ENCODE results near the gene MAMDC4.

MAMDC4 gene

DNA sequence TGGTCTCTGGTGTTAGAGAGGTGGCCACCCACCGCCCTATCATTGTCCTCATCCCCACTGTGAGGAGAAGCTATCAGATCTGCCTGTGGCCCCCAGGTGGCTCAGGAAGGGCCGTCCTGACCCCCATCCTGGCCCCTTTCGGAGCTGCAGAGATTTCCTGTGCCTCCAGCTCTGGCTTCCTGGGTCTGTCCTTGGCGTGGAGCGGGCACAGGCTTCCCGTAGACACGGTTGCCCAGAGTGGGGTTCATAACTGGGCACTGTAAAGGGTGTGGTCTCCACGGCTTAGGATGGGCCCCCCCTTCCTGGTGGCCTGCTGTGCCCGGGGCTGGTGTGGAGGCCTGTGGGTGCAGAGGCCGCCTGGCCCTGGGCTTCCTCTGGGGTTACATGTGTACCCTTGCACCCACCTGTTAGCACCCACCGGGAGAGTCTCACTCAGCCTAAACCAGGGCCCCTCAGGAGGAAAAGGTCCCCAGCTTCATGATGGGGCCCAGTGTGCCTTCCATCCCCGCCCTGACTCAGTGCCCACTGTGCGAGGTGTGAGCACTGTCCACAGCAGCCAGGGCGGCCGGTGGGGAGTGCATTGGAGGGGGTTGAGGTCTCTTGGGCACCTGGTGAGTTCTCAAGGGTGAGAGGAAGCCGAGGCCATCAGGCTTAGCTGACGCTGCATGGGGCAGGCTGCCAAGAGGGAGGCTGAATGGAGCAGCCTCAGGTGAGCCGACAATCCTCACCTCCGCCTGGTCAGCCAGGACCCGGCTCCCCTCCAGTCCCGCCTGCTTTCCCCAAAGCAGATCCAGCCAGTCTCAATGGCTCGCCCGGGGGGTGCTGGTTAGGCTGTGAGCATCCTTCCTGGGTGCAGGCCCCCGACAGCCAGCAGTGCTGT is 25.2 kb upstream of the MAMDC4 start:
- no peaks in the 10 kb centered on the region for H3K9me3 ChIP-seq (ENCODE audit: low read length)
- no peak overlapping the region for H3K9ac ChIP-seq (ENCODE audit: low read length)
- H3K27me3 ChIP-seq (ENCODE audit: insufficient read depth, low read length): no peaks in the 10 kb centered on the region
- no peaks in the 10 kb centered on the region for H4K20me1 ChIP-seq (ENCODE audit: insufficient read depth, low read length)
- no peaks in the 10 kb centered on the region for H3K4me1 ChIP-seq (ENCODE audit: insufficient read depth, low read length, severe bottlenecking)
- H2AFZ ChIP-seq (ENCODE audit: low read length): no peak overlapping the region
- H3K27ac ChIP-seq (ENCODE audit: low read depth, low read length, poor library complexity, severe bottlenecking): no peak overlapping the region
- no peaks in the 10 kb centered on the region for H3F3A ChIP-seq (ENCODE audit: insufficient read depth, low read length)
- no peak overlapping the region for H3K4me2 ChIP-seq (ENCODE audit: low read length)
- H3K4me3 ChIP-seq (ENCODE audit: low read depth, low read length, poor library complexity, severe bottlenecking): no peak overlapping the region
- TF ChIP-seq, protein P1, sequence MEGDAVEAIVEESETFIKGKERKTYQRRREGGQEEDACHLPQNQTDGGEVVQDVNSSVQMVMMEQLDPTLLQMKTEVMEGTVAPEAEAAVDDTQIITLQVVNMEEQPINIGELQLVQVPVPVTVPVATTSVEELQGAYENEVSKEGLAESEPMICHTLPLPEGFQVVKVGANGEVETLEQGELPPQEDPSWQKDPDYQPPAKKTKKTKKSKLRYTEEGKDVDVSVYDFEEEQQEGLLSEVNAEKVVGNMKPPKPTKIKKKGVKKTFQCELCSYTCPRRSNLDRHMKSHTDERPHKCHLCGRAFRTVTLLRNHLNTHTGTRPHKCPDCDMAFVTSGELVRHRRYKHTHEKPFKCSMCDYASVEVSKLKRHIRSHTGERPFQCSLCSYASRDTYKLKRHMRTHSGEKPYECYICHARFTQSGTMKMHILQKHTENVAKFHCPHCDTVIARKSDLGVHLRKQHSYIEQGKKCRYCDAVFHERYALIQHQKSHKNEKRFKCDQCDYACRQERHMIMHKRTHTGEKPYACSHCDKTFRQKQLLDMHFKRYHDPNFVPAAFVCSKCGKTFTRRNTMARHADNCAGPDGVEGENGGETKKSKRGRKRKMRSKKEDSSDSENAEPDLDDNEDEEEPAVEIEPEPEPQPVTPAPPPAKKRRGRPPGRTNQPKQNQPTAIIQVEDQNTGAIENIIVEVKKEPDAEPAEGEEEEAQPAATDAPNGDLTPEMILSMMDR (IDR thresholded peaks at IDR 0.05; ENCODE audit: low read length): no peak
- no peak for TF ChIP-seq EZH2 (IDR thresholded peaks at IDR 0.05; ENCODE audit: borderline replicate concordance, low read length)
- peaks cover 82% of the 10 kb centered on the region for H3K36me3 ChIP-seq (ENCODE audit: insufficient read depth, low read length)
- no peaks in the 10 kb centered on the region for H3K79me2 ChIP-seq (ENCODE audit: insufficient read depth, low read length)
- H3K9me2 ChIP-seq (ENCODE audit: low read depth, low read length): no peaks in the 10 kb centered on the region

DNA sequence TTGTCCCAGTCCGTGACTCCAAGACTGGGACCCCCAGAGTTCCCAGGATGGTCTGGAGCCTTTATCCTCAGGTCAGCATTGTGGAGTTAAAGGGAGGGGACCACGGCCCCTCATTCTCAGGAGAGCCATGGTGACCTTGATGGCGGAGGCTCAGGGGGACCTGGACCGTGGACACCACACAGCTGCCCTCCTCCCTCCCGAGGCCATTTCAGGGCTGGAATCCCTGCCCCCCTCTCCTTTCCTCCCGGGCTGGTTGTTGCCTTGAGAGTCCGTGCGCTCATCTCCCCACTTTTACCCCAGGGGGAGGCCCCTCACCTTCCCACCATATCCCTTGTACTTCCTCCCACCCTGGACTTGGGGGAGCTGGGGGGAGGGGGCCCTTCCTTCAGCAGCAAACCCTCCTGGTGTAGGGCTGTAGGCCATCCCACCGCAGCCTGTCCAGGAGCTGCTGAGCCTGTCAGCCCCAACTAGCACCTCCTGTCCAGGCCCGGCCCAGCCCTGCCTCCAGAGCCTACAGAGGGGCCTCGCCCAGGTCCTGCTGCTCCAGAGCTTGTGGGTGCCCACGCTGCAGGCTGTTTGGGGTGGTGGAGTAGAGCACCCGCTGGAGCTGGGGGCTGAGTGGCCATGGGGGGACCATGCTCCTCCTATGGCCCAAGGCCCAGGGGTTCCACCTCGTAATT is 24.2 kb upstream of the MAMDC4 start:
- no peak overlapping the region for H3K4me3 ChIP-seq (ENCODE audit: low read depth, low read length, poor library complexity, severe bottlenecking)
- no peak overlapping the region for H3K9ac ChIP-seq (ENCODE audit: low read length)
- H3K4me1 ChIP-seq (ENCODE audit: insufficient read depth, low read length, severe bottlenecking): no peaks in the 10 kb centered on the region
- H2AFZ ChIP-seq (ENCODE audit: low read length): no peak overlapping the region
- no peak overlapping the region for H3K4me2 ChIP-seq (ENCODE audit: low read length)
- TF ChIP-seq, protein P1 (IDR thresholded peaks at IDR 0.05; ENCODE audit: low read length): no peak
- no peak for TF ChIP-seq EZH2 (IDR thresholded peaks at IDR 0.05; ENCODE audit: borderline replicate concordance, low read length)
- H3F3A ChIP-seq (ENCODE audit: insufficient read depth, low read length): no peaks in the 10 kb centered on the region
- H3K36me3 ChIP-seq (ENCODE audit: insufficient read depth, low read length): peaks cover 91% of the 10 kb centered on the region
- H3K9me2 ChIP-seq (ENCODE audit: low read depth, low read length): no peaks in the 10 kb centered on the region
- H3K9me3 ChIP-seq (ENCODE audit: low read length): no peaks in the 10 kb centered on the region
- no peak overlapping the region for H3K27ac ChIP-seq (ENCODE audit: low read depth, low read length, poor library complexity, severe bottlenecking)
- no peaks in the 10 kb centered on the region for H3K79me2 ChIP-seq (ENCODE audit: insufficient read depth, low read length)
- no peaks in the 10 kb centered on the region for H4K20me1 ChIP-seq (ENCODE audit: insufficient read depth, low read length)
- no peaks in the 10 kb centered on the region for H3K27me3 ChIP-seq (ENCODE audit: insufficient read depth, low read length)

DNA sequence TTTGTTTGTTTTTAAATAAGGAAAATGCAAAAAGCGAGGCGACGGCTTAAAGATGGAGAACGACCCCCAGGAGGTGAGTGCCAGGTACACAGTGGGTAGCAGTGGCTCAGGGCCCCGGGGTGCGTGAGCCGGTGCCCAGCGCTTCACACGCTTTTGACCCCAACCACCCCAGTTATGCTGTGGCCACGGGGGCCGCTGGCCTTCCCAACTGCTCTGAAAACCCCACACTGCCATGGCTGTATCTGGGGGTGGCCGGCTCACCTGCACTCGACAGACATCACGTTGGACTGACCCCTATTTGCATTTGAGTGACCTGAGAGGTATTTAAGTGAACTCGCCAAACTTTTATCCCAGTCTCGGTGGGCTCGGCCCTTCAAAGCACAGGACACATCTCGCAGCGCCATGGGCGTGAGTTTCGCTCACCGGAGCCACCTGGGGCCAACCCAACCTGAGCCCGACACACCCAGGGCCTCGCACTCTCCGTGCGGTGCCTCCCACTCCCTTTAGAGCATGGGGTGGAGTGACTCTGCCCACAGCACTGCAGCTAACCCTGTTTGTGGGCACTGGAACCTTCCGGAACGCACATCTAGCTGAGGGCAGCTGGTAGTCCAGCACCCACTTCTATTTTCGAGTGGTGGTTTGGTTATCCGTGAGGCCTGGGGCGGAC is 23.5 kb upstream of the MAMDC4 start:
- Histone ChIP-seq H3K79me2 (ENCODE audit: insufficient read depth, low read length) (no peaks in the 10 kb centered on the region), H3K27me3 (ENCODE audit: insufficient read depth, low read length) (no peaks in the 10 kb centered on the region), H3K36me3 (ENCODE audit: insufficient read depth, low read length) (peaks cover 86% of the 10 kb centered on the region), H3K9ac (ENCODE audit: low read length) (no peak overlapping the region), H3K4me3 (ENCODE audit: low read depth, low read length, poor library complexity, severe bottlenecking) (no peak overlapping the region), H3K9me2 (ENCODE audit: low read depth, low read length) (no peaks in the 10 kb centered on the region), H3F3A (ENCODE audit: insufficient read depth, low read length) (no peaks in the 10 kb centered on the region), H3K9me3 (ENCODE audit: low read length) (no peaks in the 10 kb centered on the region), H4K20me1 (ENCODE audit: insufficient read depth, low read length) (no peaks in the 10 kb centered on the region), H3K4me2 (ENCODE audit: low read length) (no peak overlapping the region), H3K4me1 (ENCODE audit: insufficient read depth, low read length, severe bottlenecking) (no peaks in the 10 kb centered on the region), H3K27ac (ENCODE audit: low read depth, low read length, poor library complexity, severe bottlenecking) (no peak overlapping the region), H2AFZ (ENCODE audit: low read length) (no peak overlapping the region)
- TF ChIP-seq, protein P1 (IDR thresholded peaks at IDR 0.05; ENCODE audit: low read length): no peak
- no peak for TF ChIP-seq EZH2 (IDR thresholded peaks at IDR 0.05; ENCODE audit: borderline replicate concordance, low read length)

Measured in OCI-LY1 (cell line).